ENCODE measurements around the gene TENT4A.

TENT4A gene

GRCh38 chr5:6714226-6715041 is 1.2 kb downstream of the TENT4A start:
- no peak for DNase-seq (ENCODE audit: extremely low spot score)
- no peak for TF ChIP-seq CTCF (IDR thresholded peaks at IDR 0.05; ENCODE audit: control extremely low read depth, extremely low read depth, low read depth, missing control alignments)
- POLR2A ChIA-PET = no interaction called here
- CTCF ChIA-PET = no interaction called here

GRCh38 chr5:6715271-6715670 is 2.0 kb downstream of the TENT4A start:
- TF ChIP-seq CTCF (IDR thresholded peaks at IDR 0.05; ENCODE audit: control extremely low read depth, extremely low read depth, low read depth, missing control alignments) = no peak
- DNase-seq (ENCODE audit: extremely low spot score) = no peak
- ChIA-PET POLR2A (no interaction called here), CTCF (no interaction called here)

GRCh38 chr5:6715758-6716628 is 2.8 kb downstream of the TENT4A start:
- POLR2A ChIA-PET = interaction anchor here (1.1 kb wide), 1 partner anchor 13 kb away, joined by 3 read pairs; no protein-coding TSS in a partner anchor
- no peak for DNase-seq (ENCODE audit: extremely low spot score)
- CTCF ChIA-PET = interaction anchor here (1.7 kb wide), 1 partner anchor 30 kb away, joined by 5 read pairs; no protein-coding TSS in a partner anchor
- no peak for TF ChIP-seq CTCF (IDR thresholded peaks at IDR 0.05; ENCODE audit: control extremely low read depth, extremely low read depth, low read depth, missing control alignments)

GRCh38 chr5:6716629-6717149 is 3.5 kb downstream of the TENT4A start:
- ChIA-PET POLR2A (interaction anchor here (1.1 kb wide), 1 partner anchor 12 kb away, joined by 3 read pairs; no protein-coding TSS in a partner anchor), CTCF (interaction anchor here (1.7 to 2.6 kb wide), 2 partner anchors 11 to 29 kb away, joined by 5 to 15 read pairs; no protein-coding TSS in a partner anchor)
- DNase-seq (ENCODE audit: extremely low spot score) = no peak
- TF ChIP-seq CTCF (IDR thresholded peaks at IDR 0.05; ENCODE audit: control extremely low read depth, extremely low read depth, low read depth, missing control alignments) = no peak

GRCh38 chr5:6717247-6717646 is 4.0 kb downstream of the TENT4A start:
- ChIA-PET CTCF (interaction anchor here (1.2 to 2.6 kb wide), 3 partner anchors 11 to 48 kb away, joined by 3 to 15 read pairs (median 5); no protein-coding TSS in a partner anchor), POLR2A (interaction anchor here (0.7 kb wide), 1 partner anchor 11 kb away, joined by 3 read pairs; no protein-coding TSS in a partner anchor)
- no peak for TF ChIP-seq CTCF (IDR thresholded peaks at IDR 0.05; ENCODE audit: control extremely low read depth, extremely low read depth, low read depth, missing control alignments)
- no peak for DNase-seq (ENCODE audit: extremely low spot score)

GRCh38 chr5:6717687-6718086 is 4.5 kb downstream of the TENT4A start:
- no peak for DNase-seq (ENCODE audit: extremely low spot score)
- ChIA-PET CTCF (interaction anchor here (1.2 to 2.6 kb wide), 3 partner anchors 10 to 47 kb away, joined by 3 to 15 read pairs (median 5); no protein-coding TSS in a partner anchor), POLR2A (interaction anchor here (0.7 kb wide), 1 partner anchor 11 kb away, joined by 3 read pairs; no protein-coding TSS in a partner anchor)
- no peak for TF ChIP-seq CTCF (IDR thresholded peaks at IDR 0.05; ENCODE audit: control extremely low read depth, extremely low read depth, low read depth, missing control alignments)
